ENCODE data around the gene PCNX1.

Gene PCNX1

GRCh38 chr14:70906793-70907175 is 475 bp upstream of the PCNX1 start:
- Histone ChIP-seq H3K36me3 (ENCODE audit: control insufficient read depth, insufficient read depth, low read length) (no peaks in the 10 kb centered on the region), H3K9me3 (ENCODE audit: control insufficient read depth, insufficient read depth, low read length) (no peaks in the 10 kb centered on the region), H3K9ac (ENCODE audit: low read depth, low read length) (peak overlapping the region; percentile 41), H3K27me3 (ENCODE audit: control insufficient read depth, insufficient read depth, low read length) (peaks cover 3% of the 10 kb centered on the region), H3K4me3 (ENCODE audit: low read depth, low read length) (peak overlapping the region; percentile 48), H3K4me1 (ENCODE audit: control insufficient read depth, insufficient read depth, low read length) (peaks cover 11% of the 10 kb centered on the region)

- H3K9me3 ChIP-seq (ENCODE audit: control insufficient read depth, insufficient read depth, low read length) = no peaks in the 10 kb centered on the region
- peaks cover 3% of the 10 kb centered on the region for H3K27me3 ChIP-seq (ENCODE audit: control insufficient read depth, insufficient read depth, low read length)
- H3K4me1 ChIP-seq (ENCODE audit: control insufficient read depth, insufficient read depth, low read length) = peaks cover 11% of the 10 kb centered on the region
- peak overlapping the region; percentile 69 for H3K4me3 ChIP-seq (ENCODE audit: low read depth, low read length)
- H3K9ac ChIP-seq (ENCODE audit: low read depth, low read length) = peak overlapping the region; percentile 67
- H3K36me3 ChIP-seq (ENCODE audit: control insufficient read depth, insufficient read depth, low read length) = no peaks in the 10 kb centered on the region
These were observed 1.0 kb downstream of the PCNX1 start for GRCh38 chr14:70907996-70908934.

GRCh38 chr14:70908935-70909641 is 1.8 kb downstream of the PCNX1 start:
- peak overlapping the region; percentile 69 for H3K4me3 ChIP-seq (ENCODE audit: low read depth, low read length)
- peak overlapping the region; percentile 67 for H3K9ac ChIP-seq (ENCODE audit: low read depth, low read length)
- no peaks in the 10 kb centered on the region for H3K36me3 ChIP-seq (ENCODE audit: control insufficient read depth, insufficient read depth, low read length)
- peaks cover 11% of the 10 kb centered on the region for H3K4me1 ChIP-seq (ENCODE audit: control insufficient read depth, insufficient read depth, low read length)
- peaks cover 3% of the 10 kb centered on the region for H3K27me3 ChIP-seq (ENCODE audit: control insufficient read depth, insufficient read depth, low read length)
- no peaks in the 10 kb centered on the region for H3K9me3 ChIP-seq (ENCODE audit: control insufficient read depth, insufficient read depth, low read length)

- no peak overlapping the region for H3K9ac ChIP-seq (ENCODE audit: low read depth, low read length)
These were observed 2.7 kb downstream of the PCNX1 start for GRCh38 chr14:70909733-70910614.

GRCh38 chr14:70915415-70915814 is 8.2 kb downstream of the PCNX1 start:
- peaks cover 5% of the 10 kb centered on the region for H3K4me1 ChIP-seq (ENCODE audit: control insufficient read depth, insufficient read depth, low read length)
- no peak overlapping the region for H3K9ac ChIP-seq (ENCODE audit: low read depth, low read length)
- no peaks in the 10 kb centered on the region for H3K27me3 ChIP-seq (ENCODE audit: control insufficient read depth, insufficient read depth, low read length)
- H3K4me3 ChIP-seq (ENCODE audit: low read depth, low read length) = no peak overlapping the region
- no peaks in the 10 kb centered on the region for H3K9me3 ChIP-seq (ENCODE audit: control insufficient read depth, insufficient read depth, low read length)
- H3K36me3 ChIP-seq (ENCODE audit: control insufficient read depth, insufficient read depth, low read length) = no peaks in the 10 kb centered on the region

More at GRCh38 chr14:70909733-70910614, 2.7 kb downstream of the PCNX1 start:
- H3K27me3 ChIP-seq (ENCODE audit: control insufficient read depth, insufficient read depth, low read length) = peaks cover 3% of the 10 kb centered on the region
- H3K4me1 ChIP-seq (ENCODE audit: control insufficient read depth, insufficient read depth, low read length) = peaks cover 9% of the 10 kb centered on the region
- no peaks in the 10 kb centered on the region for H3K36me3 ChIP-seq (ENCODE audit: control insufficient read depth, insufficient read depth, low read length)
- H3K9me3 ChIP-seq (ENCODE audit: control insufficient read depth, insufficient read depth, low read length) = no peaks in the 10 kb centered on the region
- H3K4me3 ChIP-seq (ENCODE audit: low read depth, low read length) = peak overlapping the region; percentile 11

- Histone ChIP-seq H3K9ac (ENCODE audit: low read depth, low read length) (no peak overlapping the region), H3K9me3 (ENCODE audit: control insufficient read depth, insufficient read depth, low read length) (no peaks in the 10 kb centered on the region), H3K36me3 (ENCODE audit: control insufficient read depth, insufficient read depth, low read length) (no peaks in the 10 kb centered on the region), H3K4me1 (ENCODE audit: control insufficient read depth, insufficient read depth, low read length) (no peaks in the 10 kb centered on the region), H3K4me3 (ENCODE audit: low read depth, low read length) (no peak overlapping the region), H3K27me3 (ENCODE audit: control insufficient read depth, insufficient read depth, low read length) (no peaks in the 10 kb centered on the region)
These were observed 9.0 kb downstream of the PCNX1 start for GRCh38 chr14:70916300-70916699.

- Histone ChIP-seq H3K36me3 (ENCODE audit: control insufficient read depth, insufficient read depth, low read length) (no peaks in the 10 kb centered on the region), H3K4me1 (ENCODE audit: control insufficient read depth, insufficient read depth, low read length) (no peaks in the 10 kb centered on the region), H3K27me3 (ENCODE audit: control insufficient read depth, insufficient read depth, low read length) (no peaks in the 10 kb centered on the region), H3K9me3 (ENCODE audit: control insufficient read depth, insufficient read depth, low read length) (no peaks in the 10 kb centered on the region), H3K9ac (ENCODE audit: low read depth, low read length) (no peak overlapping the region), H3K4me3 (ENCODE audit: low read depth, low read length) (no peak overlapping the region)
These were observed 9.5 kb downstream of the PCNX1 start for GRCh38 chr14:70916799-70917198.

GRCh38 chr14:70917633-70918032 is 10.4 kb downstream of the PCNX1 start:
- Histone ChIP-seq H3K9me3 (ENCODE audit: control insufficient read depth, insufficient read depth, low read length) (no peaks in the 10 kb centered on the region), H3K27me3 (ENCODE audit: control insufficient read depth, insufficient read depth, low read length) (no peaks in the 10 kb centered on the region), H3K4me1 (ENCODE audit: control insufficient read depth, insufficient read depth, low read length) (no peaks in the 10 kb centered on the region), H3K36me3 (ENCODE audit: control insufficient read depth, insufficient read depth, low read length) (no peaks in the 10 kb centered on the region), H3K4me3 (ENCODE audit: low read depth, low read length) (no peak overlapping the region), H3K9ac (ENCODE audit: low read depth, low read length) (no peak overlapping the region)

GRCh38 chr14:70919774-70920173 is 12.5 kb downstream of the PCNX1 start:
- H3K9me3 ChIP-seq (ENCODE audit: control insufficient read depth, insufficient read depth, low read length) = no peaks in the 10 kb centered on the region
- H3K4me1 ChIP-seq (ENCODE audit: control insufficient read depth, insufficient read depth, low read length) = no peaks in the 10 kb centered on the region
- no peaks in the 10 kb centered on the region for H3K27me3 ChIP-seq (ENCODE audit: control insufficient read depth, insufficient read depth, low read length)
- no peaks in the 10 kb centered on the region for H3K36me3 ChIP-seq (ENCODE audit: control insufficient read depth, insufficient read depth, low read length)
- H3K4me3 ChIP-seq (ENCODE audit: low read depth, low read length) = no peak overlapping the region
- H3K9ac ChIP-seq (ENCODE audit: low read depth, low read length) = no peak overlapping the region

- no peaks in the 10 kb centered on the region for H3K4me1 ChIP-seq (ENCODE audit: control insufficient read depth, insufficient read depth, low read length)
- H3K36me3 ChIP-seq (ENCODE audit: control insufficient read depth, insufficient read depth, low read length) = no peaks in the 10 kb centered on the region
- H3K27me3 ChIP-seq (ENCODE audit: control insufficient read depth, insufficient read depth, low read length) = no peaks in the 10 kb centered on the region
- H3K9ac ChIP-seq (ENCODE audit: low read depth, low read length) = no peak overlapping the region
- H3K9me3 ChIP-seq (ENCODE audit: control insufficient read depth, insufficient read depth, low read length) = no peaks in the 10 kb centered on the region
- no peak overlapping the region for H3K4me3 ChIP-seq (ENCODE audit: low read depth, low read length)
These were observed 13.3 kb downstream of the PCNX1 start for GRCh38 chr14:70920608-70921007.

GRCh38 chr14:70921669-70922068 is 14.4 kb downstream of the PCNX1 start:
- no peaks in the 10 kb centered on the region for H3K36me3 ChIP-seq (ENCODE audit: control insufficient read depth, insufficient read depth, low read length)
- H3K27me3 ChIP-seq (ENCODE audit: control insufficient read depth, insufficient read depth, low read length) = no peaks in the 10 kb centered on the region
- H3K4me3 ChIP-seq (ENCODE audit: low read depth, low read length) = no peak overlapping the region
- no peaks in the 10 kb centered on the region for H3K9me3 ChIP-seq (ENCODE audit: control insufficient read depth, insufficient read depth, low read length)
- H3K9ac ChIP-seq (ENCODE audit: low read depth, low read length) = no peak overlapping the region
- no peaks in the 10 kb centered on the region for H3K4me1 ChIP-seq (ENCODE audit: control insufficient read depth, insufficient read depth, low read length)
